Mesenchymal stem cell (in vitro differentiated cells and primary cell): Measurements from ENCODE around the gene SARS1.
A peak's percentile ranks its signal among the peaks of the same experiment; 100 is the strongest.

Experiments used
- DNase-seq: peaks from one replicate; pipeline ENCODE4 v3.0.0-alpha.2; 2013
- H2AFZ ChIP-seq: one replicate; pipeline ENCODE4 v1.6.1; 2013; ENCODE audit warnings: low read depth, mild to moderate bottlenecking, control low read depth, inconsistent platforms, low read length, moderate library complexity
- H2AK5ac ChIP-seq: 2 replicates; pipeline ENCODE4 v1.6.1; 2013; ENCODE audit warnings: low read length, moderate library complexity, mild to moderate bottlenecking, inconsistent platforms; ENCODE audit not compliant: severe bottlenecking
- H2BK120ac ChIP-seq: one replicate; pipeline ENCODE4 v1.6.1; 2013; ENCODE audit warnings: low read depth, mild to moderate bottlenecking, inconsistent platforms, low read length, moderate library complexity
- H2BK12ac ChIP-seq, 2 experiments: one replicate each; pipeline ENCODE4 v1.6.1; 2013; ENCODE audit warnings: inconsistent platforms in 2 of 2, low read length in 2 of 2, mild to moderate bottlenecking in 2 of 2, moderate library complexity in 2 of 2, control low read depth in 1 of 2
- H2BK15ac ChIP-seq: one replicate; pipeline ENCODE4 v1.6.1; 2013; ENCODE audit warnings: mild to moderate bottlenecking, low read depth, inconsistent platforms; ENCODE audit not compliant: poor library complexity, severe bottlenecking
- H2BK5ac ChIP-seq: 2 replicates; pipeline ENCODE4 v1.6.1; 2013; ENCODE audit warnings: low read depth, mild to moderate bottlenecking, low read length, control low read depth, inconsistent platforms; ENCODE audit not compliant: poor library complexity, severe bottlenecking
- H3K14ac ChIP-seq, 2 experiments: one replicate each; pipeline ENCODE4 v1.6.1; 2013; ENCODE audit warnings: inconsistent platforms in 2 of 2, low read length in 2 of 2, control low read depth in 1 of 2, mild to moderate bottlenecking in 1 of 2, moderate library complexity in 1 of 2
- H3K18ac ChIP-seq, 2 experiments: one replicate each; pipeline ENCODE4 v1.6.1; 2013; ENCODE audit warnings: inconsistent platforms in 2 of 2, low read length in 2 of 2, control low read depth in 1 of 2, low read depth in 1 of 2, mild to moderate bottlenecking in 1 of 2
- H3K23ac ChIP-seq, 2 experiments: one replicate each; pipeline ENCODE4 v1.6.1; 2013; ENCODE audit warnings: inconsistent platforms in 2 of 2, low read length in 2 of 2, mild to moderate bottlenecking in 2 of 2, moderate library complexity in 2 of 2, control low read depth in 1 of 2
- H3K27ac ChIP-seq: 2 replicates; pipeline ENCODE4 v1.5.1; 2013; ENCODE audit warnings: mild to moderate bottlenecking, moderate library complexity, low read length, control low read depth, inconsistent platforms; ENCODE audit not compliant: poor library complexity, severe bottlenecking
- H3K27me3 ChIP-seq, 2 experiments: 2 replicates each; pipeline versions ENCODE4 v1.6.1 to v1.7.0; 2013; ENCODE audit warnings: low read length in 2 of 2, mild to moderate bottlenecking in 2 of 2, moderate library complexity in 2 of 2, control low read depth in 1 of 2, inconsistent platforms in 1 of 2; ENCODE audit not compliant: control insufficient read depth in 1 of 2, insufficient read depth in 1 of 2
- H3K36me3 ChIP-seq, 2 experiments: 2 replicates each; pipeline versions ENCODE4 v1.6.1 to v1.7.0; 2013; ENCODE audit warnings: low read length in 2 of 2, control low read depth in 1 of 2, inconsistent platforms in 1 of 2, low read depth in 1 of 2, mild to moderate bottlenecking in 1 of 2; ENCODE audit not compliant: insufficient read depth in 2 of 2, control insufficient read depth in 1 of 2
- H3K4ac ChIP-seq, 2 experiments: one replicate each; pipeline ENCODE4 v1.6.1; 2013; ENCODE audit warnings: inconsistent platforms in 2 of 2, low read length in 2 of 2, mild to moderate bottlenecking in 2 of 2, moderate library complexity in 2 of 2, control low read depth in 1 of 2, low read depth in 1 of 2
- H3K4me1 ChIP-seq: 2 replicates; pipeline ENCODE4 v1.6.1; 2013; ENCODE audit warnings: low read depth, low read length, control low read depth; ENCODE audit not compliant: control insufficient read depth, insufficient read depth
- H3K4me2 ChIP-seq: 2 replicates; pipeline ENCODE4 v1.6.1; 2013; ENCODE audit warnings: low read length, mild to moderate bottlenecking, inconsistent platforms; ENCODE audit not compliant: poor library complexity, severe bottlenecking
- H3K4me3 ChIP-seq, 2 experiments: 2 replicates each; pipeline versions ENCODE4 v1.5.1 to v1.7.0; 2013; ENCODE audit warnings: low read length in 2 of 2, mild to moderate bottlenecking in 2 of 2, control low read depth in 1 of 2, low read depth in 1 of 2; ENCODE audit not compliant: insufficient read depth in 1 of 2
- H3K79me1 ChIP-seq: replicated peaks from 2 replicates; pipeline ENCODE4 v1.6.1; 2013; ENCODE audit warnings: mild to moderate bottlenecking, control low read depth, low read length, inconsistent platforms; ENCODE audit not compliant: poor library complexity, severe bottlenecking
- H3K9ac ChIP-seq: 2 replicates; pipeline ENCODE4 v1.7.0; 2013; ENCODE audit warnings: mild to moderate bottlenecking, low read length, moderate library complexity
- H3K9me3 ChIP-seq: 2 replicates; pipeline ENCODE4 v1.7.0; 2013; ENCODE audit warnings: mild to moderate bottlenecking, low read length; ENCODE audit not compliant: control insufficient read depth
- H4K8ac ChIP-seq: one replicate; pipeline ENCODE4 v1.6.1; 2013; ENCODE audit warnings: inconsistent platforms, mild to moderate bottlenecking, low read length, moderate library complexity
- H4K91ac ChIP-seq: one replicate; pipeline ENCODE4 v1.6.1; 2013; ENCODE audit warnings: mild to moderate bottlenecking, low read length, inconsistent platforms
- WGBS: methylation state at CpG from one replicate; pipeline ENCODE4 v1.1.7; 2013; ENCODE audit warnings: mixed read lengths; 5-methylcytosine and 5-hydroxymethylcytosine counted together

SARS1 gene

GRCh38 chr1:109265741-109266330 lies 52.1 kb downstream of the SARS1 start:
- Histone ChIP-seq H2BK120ac (no peak overlapping the region), H3K27ac (no peak overlapping the region), H2BK12ac (no peak overlapping the region), H3K36me3 (peaks cover 0 to 85% of the 10 kb centered on the region in 2 experiments), H3K4me1 (peaks cover 20% of the 10 kb centered on the region), H2AFZ (no peak overlapping the region), H3K4me3 (no peak overlapping the region), H2BK15ac (no peak overlapping the region), H3K23ac (no peak overlapping the region), H3K9me3 (no peaks in the 10 kb centered on the region), H3K18ac (no peak overlapping the region), H2AK5ac (no peak overlapping the region), H3K79me1 (no peaks in the 10 kb centered on the region), H3K9ac (no peak overlapping the region), H3K14ac (no peak overlapping the region), H3K27me3 (peaks cover 0 to 18% of the 10 kb centered on the region in 2 experiments), H3K4me2 (no peak overlapping the region), H3K4ac (no peak overlapping the region), H4K91ac (no peak overlapping the region), H2BK5ac (no peak overlapping the region), H4K8ac (no peak overlapping the region)
- DNase-seq = no peak
- 98% methylated on average over 6 of the region's 13 CpGs for WGBS

DNA sequence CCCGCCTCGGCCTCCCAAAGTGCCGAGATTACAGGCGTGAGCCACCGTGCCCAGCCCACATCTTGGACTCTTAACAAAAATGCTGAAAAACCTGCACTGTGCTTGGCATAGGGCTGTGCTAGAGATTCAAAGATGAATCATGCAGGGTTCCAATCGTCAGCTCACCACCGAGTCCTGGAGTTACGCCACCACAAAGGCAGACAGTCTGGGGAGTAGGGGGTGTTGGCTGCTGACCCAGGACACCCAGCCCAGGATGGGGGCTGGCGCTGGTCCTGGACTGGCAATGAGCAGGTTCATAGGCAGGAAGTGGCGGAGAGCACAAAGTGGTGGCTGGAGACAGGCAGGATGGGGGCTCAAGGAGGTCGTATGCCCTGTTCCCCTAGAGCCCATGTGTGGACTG lies 53.2 kb downstream of the SARS1 start:
- WGBS = 90% methylated on average over 11 of the region's 11 CpGs
- Histone ChIP-seq H3K4me2 (no peak overlapping the region), H3K4me3 (no peak overlapping the region), H3K9me3 (no peaks in the 10 kb centered on the region), H3K14ac (no peak overlapping the region), H4K91ac (no peak overlapping the region), H3K9ac (no peak overlapping the region), H2AK5ac (no peak overlapping the region), H3K4ac (no peak overlapping the region), H2BK5ac (no peak overlapping the region), H3K4me1 (peaks cover 15% of the 10 kb centered on the region), H2BK12ac (no peak overlapping the region), H3K36me3 (peaks cover 0 to 81% of the 10 kb centered on the region in 2 experiments), H3K27ac (no peak overlapping the region), H3K27me3 (peaks cover 0 to 14% of the 10 kb centered on the region in 2 experiments), H3K18ac (no peak overlapping the region), H3K79me1 (no peaks in the 10 kb centered on the region), H2BK120ac (no peak overlapping the region), H3K23ac (no peak overlapping the region), H2AFZ (no peak overlapping the region), H4K8ac (no peak overlapping the region), H2BK15ac (no peak overlapping the region)
- DNase-seq = no peak

DNA sequence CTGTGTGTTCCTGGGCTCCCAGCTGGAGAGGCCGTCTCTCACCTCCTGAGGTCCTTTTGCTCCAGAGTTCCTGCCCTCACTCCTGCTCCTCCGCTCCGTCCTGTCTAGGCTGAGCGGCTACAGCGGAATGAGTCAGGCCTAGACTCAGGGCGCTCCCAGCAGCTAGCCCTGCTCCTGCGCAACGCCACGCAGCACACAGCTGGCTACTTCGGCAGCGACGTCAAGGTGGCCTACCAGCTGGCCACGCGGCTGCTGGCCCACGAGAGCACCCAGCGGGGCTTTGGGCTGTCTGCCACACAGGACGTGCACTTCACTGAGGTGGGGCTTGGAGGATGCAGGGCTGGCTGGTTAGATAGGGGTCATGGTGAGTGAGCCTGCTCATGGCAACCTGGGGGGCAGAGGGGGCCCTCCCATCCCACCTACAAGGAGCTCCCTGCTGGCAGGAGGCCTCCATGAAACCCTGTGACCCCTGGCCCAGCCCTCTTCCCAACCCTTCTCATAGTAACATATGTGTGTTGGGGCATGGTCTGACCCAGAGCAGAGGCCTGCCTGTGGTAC lies 54.1 kb downstream of the SARS1 start:
- no peak overlapping the region for H3K9ac ChIP-seq
- H3K4me2 ChIP-seq = no peak overlapping the region
- peaks cover 0 to 6% of the 10 kb centered on the region in 2 experiments for H3K27me3 ChIP-seq
- no peaks in the 10 kb centered on the region for H3K9me3 ChIP-seq
- H3K79me1 ChIP-seq = no peaks in the 10 kb centered on the region
- H2AFZ ChIP-seq = no peak overlapping the region
- H3K36me3 ChIP-seq = peaks cover 0 to 79% of the 10 kb centered on the region in 2 experiments
- H2AK5ac ChIP-seq = no peak overlapping the region
- no peak overlapping the region for H4K8ac ChIP-seq
- H3K18ac ChIP-seq = no peak overlapping the region
- H3K23ac ChIP-seq = no peak overlapping the region
- WGBS = 89% methylated on average over 17 of the region's 17 CpGs
- no peak overlapping the region for H2BK120ac ChIP-seq
- no peak overlapping the region for H2BK12ac ChIP-seq
- H3K4me1 ChIP-seq = peaks cover 15% of the 10 kb centered on the region
- H2BK15ac ChIP-seq = no peak overlapping the region
- H2BK5ac ChIP-seq = no peak overlapping the region
- H4K91ac ChIP-seq = no peak overlapping the region
- peak overlapping the region in 1 of 2 experiments; percentile 84 for H3K14ac ChIP-seq
- H3K4me3 ChIP-seq = no peak overlapping the region
- DNase-seq = no peak
- no peak overlapping the region for H3K4ac ChIP-seq
- H3K27ac ChIP-seq = no peak overlapping the region

- Histone ChIP-seq H2BK12ac (no peak overlapping the region), H3K79me1 (no peaks in the 10 kb centered on the region), H3K4me2 (no peak overlapping the region), H3K4me1 (peaks cover 15% of the 10 kb centered on the region), H4K91ac (no peak overlapping the region), H3K18ac (no peak overlapping the region), H4K8ac (no peak overlapping the region), H3K4ac (no peak overlapping the region), H3K9ac (no peak overlapping the region), H2AFZ (no peak overlapping the region), H3K27me3 (no peaks in the 10 kb centered on the region), H2BK120ac (no peak overlapping the region), H3K27ac (no peak overlapping the region), H2AK5ac (no peak overlapping the region), H3K4me3 (no peak overlapping the region), H2BK15ac (no peak overlapping the region), H3K9me3 (no peaks in the 10 kb centered on the region), H3K36me3 (peaks cover 0 to 74% of the 10 kb centered on the region in 2 experiments), H3K14ac (no peak overlapping the region), H2BK5ac (no peak overlapping the region), H3K23ac (no peak overlapping the region)
- 95% methylated on average over 29 of the region's 29 CpGs for WGBS
- no peak for DNase-seq
These were observed 54.9 kb downstream of the SARS1 start for GRCh38 chr1:109268431-109269211.
